Measurements from ENCODE around the gene PTPRM. TPM values are rescaled to one million over a fixed set of nuclear protein-coding genes. Genes with fewer than 3 reads are reported as not detected.

Gene PTPRM
- total RNA-seq, 4 donors from 2014 or later = 206 to 337 (median 255) TPM

DNA sequence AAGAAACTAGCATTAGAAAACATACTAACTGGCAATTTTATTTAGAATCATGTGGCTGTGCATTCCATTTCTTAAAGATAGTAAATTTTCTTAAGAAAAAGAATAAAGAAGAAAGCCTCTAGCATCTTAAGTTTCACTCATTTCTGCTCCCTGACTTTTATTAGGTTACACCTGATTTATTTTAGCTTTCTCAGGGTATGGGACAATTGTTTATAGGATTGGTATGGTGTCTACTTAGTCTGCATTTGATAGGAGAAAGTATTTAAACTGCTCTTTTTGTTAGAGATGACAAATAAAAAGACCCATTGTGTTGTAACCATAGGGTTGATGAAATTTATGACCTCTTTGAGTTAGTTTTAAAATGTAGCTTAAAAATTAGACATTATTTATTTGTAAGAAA, 115.2 kb downstream of the PTPRM start:
- no peak for TF ChIP-seq CTCF (IDR thresholded peaks at IDR 0.05; ENCODE audit: low read depth)

DNA sequence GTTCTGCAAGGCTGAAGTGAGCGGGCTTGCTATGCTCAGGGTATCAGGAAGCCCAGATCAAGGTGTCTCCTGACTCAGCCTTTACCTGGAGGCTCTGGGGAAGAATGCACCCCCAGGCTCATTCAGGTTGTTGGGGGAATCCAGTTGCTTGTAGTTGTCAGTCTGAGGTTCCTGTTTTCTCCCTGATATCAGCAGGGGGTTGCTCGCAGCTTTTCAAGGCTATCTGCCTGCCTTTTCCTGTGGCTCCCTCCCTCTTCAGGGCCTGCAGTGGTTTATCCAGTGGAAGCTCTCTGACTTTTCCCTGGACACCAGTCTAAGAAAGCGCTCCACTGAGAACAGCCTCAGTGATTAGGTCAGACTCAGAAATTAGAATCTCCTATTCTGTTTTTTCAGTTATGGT, 116.6 kb downstream of the PTPRM start:
- no peak for TF ChIP-seq CTCF (IDR thresholded peaks at IDR 0.05; ENCODE audit: low read depth)

- no peak for TF ChIP-seq CTCF (IDR thresholded peaks at IDR 0.05; ENCODE audit: low read depth)
Measured at GRCh38 chr18:7684357-7684756, 117.2 kb downstream of the PTPRM start.

DNA sequence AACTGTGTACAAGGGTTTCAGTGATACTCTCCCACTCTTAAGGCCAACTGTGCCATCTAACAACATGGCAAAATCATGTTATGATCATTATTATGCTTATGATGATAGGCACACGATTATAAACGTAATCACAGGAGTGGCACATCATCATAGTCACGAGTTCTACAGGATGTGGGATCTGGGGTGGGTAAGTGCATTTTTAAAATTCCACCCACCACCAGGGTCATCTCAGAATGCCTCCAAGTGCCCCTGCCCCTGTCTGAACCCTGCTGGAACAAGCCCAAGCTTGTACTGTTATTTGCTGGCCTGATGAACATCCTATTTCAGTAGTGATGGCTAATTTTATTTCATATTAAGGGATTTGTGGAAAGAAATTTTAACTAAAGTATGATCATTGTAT, 117.8 kb downstream of the PTPRM start:
- TF ChIP-seq CTCF (IDR thresholded peaks at IDR 0.05; ENCODE audit: low read depth) = no peak

DNA sequence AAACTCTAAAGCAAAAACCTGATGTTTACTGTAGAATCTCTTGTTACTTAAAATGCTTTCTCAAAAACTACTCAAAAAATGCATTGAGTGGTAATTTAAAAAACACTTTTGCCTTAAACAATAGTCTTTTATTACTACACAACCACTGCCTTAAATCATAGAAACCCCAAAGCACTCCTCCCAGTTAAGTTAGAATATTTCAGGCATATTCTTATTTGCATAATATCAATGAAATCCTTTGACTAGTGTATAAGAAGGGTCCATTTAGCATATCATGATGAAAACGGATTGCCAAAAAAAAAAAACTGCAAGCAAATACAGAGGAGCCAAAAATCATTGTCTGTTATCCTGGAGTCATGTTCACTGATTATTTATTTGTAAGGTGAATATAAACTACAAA, 119.2 kb downstream of the PTPRM start:
- TF ChIP-seq CTCF (IDR thresholded peaks at IDR 0.05; ENCODE audit: low read depth) = no peak

GRCh38 chr18:7688580-7688979, 121.5 kb downstream of the PTPRM start:
- TF ChIP-seq CTCF (IDR thresholded peaks at IDR 0.05; ENCODE audit: low read depth) = no peak

GRCh38 chr18:7691206-7691605, 124.1 kb downstream of the PTPRM start:
- no peak for TF ChIP-seq CTCF (IDR thresholded peaks at IDR 0.05; ENCODE audit: low read depth)

All from subcutaneous adipose tissue (tissue), 4 donors.